CD4-positive, alpha-beta T cell treated with Interleukin-4 for 1 hour (primary cell): ENCODE results near the gene HPS3.
A peak's percentile ranks its signal among the peaks of the same experiment; 100 is the strongest.
"Not testable (repeated sequence)": the region's sequence is repeated elsewhere in the genome, so short reads cannot be mapped to it uniquely, and the experiment has no call there.

Experiments used
- DNase-seq, 2 donors: peaks; one replicate each; pipeline ENCODE4 v3.0.0-alpha.2; 2020 to 2022

The HPS3 gene

GRCh38 chr3:149129326-149130205 lies at the start of gene HPS3:
TSS of gene HPS3 (plus strand) at chr3:149129638. CDS start at chr3:149129724, 86 bp downstream.
- DNase-seq = peak; percentile 80 to 84

GRCh38 chr3:149080011-149080698 lies 49.3 kb upstream of the HPS3 start:
- DNase-seq = no peak

GRCh38 chr3:149080699-149081091 lies 48.7 kb upstream of the HPS3 start:
- no peak for DNase-seq

- no peak for DNase-seq
These were observed 47.7 kb upstream of the HPS3 start for GRCh38 chr3:149081772-149082171.

- DNase-seq = peak in 1 of 2 donors; percentile 26
These were observed 43.6 kb upstream of the HPS3 start for GRCh38 chr3:149085828-149086231.

- peak; percentile 93 to 95 for DNase-seq
These were observed 43.0 kb upstream of the HPS3 start, which contains the start of gene HLTF for GRCh38 chr3:149086232-149086988. TSS of gene HLTF (minus strand) at chr3:149086533. CDS start at chr3:149086336, 197 bp downstream.

GRCh38 chr3:149087208-149087607 lies 42.2 kb upstream of the HPS3 start:
- no peak for DNase-seq

- DNase-seq = no peak
These were observed 40.0 kb upstream of the HPS3 start for GRCh38 chr3:149089395-149089794.

- DNase-seq = no peak
These were observed 39.0 kb upstream of the HPS3 start for GRCh38 chr3:149090461-149090860.

- DNase-seq = no peak
These were observed 38.5 kb upstream of the HPS3 start for GRCh38 chr3:149090907-149091306.

- DNase-seq = no peak
These were observed 37.5 kb upstream of the HPS3 start for GRCh38 chr3:149091983-149092382.

GRCh38 chr3:149095487-149095886 lies 34.0 kb upstream of the HPS3 start:
- no peak for DNase-seq

- not testable (repeated sequence) for DNase-seq
These were observed 31.5 kb upstream of the HPS3 start for GRCh38 chr3:149097987-149098386.

GRCh38 chr3:149101154-149101553 lies 28.3 kb upstream of the HPS3 start:
- no peak for DNase-seq

GRCh38 chr3:149101641-149102040 lies 27.8 kb upstream of the HPS3 start:
- DNase-seq = no peak

GRCh38 chr3:149104484-149104883 lies 25.0 kb upstream of the HPS3 start:
- no peak for DNase-seq

- no peak for DNase-seq
These were observed 15.0 kb upstream of the HPS3 start for GRCh38 chr3:149114458-149114857.

GRCh38 chr3:149115114-149115513 lies 14.3 kb upstream of the HPS3 start:
- no peak for DNase-seq

- no peak for DNase-seq
These were observed 10.7 kb upstream of the HPS3 start for GRCh38 chr3:149118724-149119123.

GRCh38 chr3:149119466-149119865 lies 10.0 kb upstream of the HPS3 start:
- no peak for DNase-seq

- DNase-seq = peak in 1 of 2 donors; percentile 74
These were observed 9.1 kb upstream of the HPS3 start for GRCh38 chr3:149120051-149120972.
